ENCODE measurements around the gene DGKZ.

The DGKZ gene

GRCh38 chr11:46413760-46414465 is 66.7 kb downstream of the DGKZ start:
- H3K27ac Mint-ChIP-seq (ENCODE audit: low read depth): peak overlapping the region; percentile 68
- no peak overlapping the region for H3K4me3 Mint-ChIP-seq

GRCh38 chr11:46414466-46414796 is 67.2 kb downstream of the DGKZ start:
- Mint-ChIP-seq H3K4me3 (no peak overlapping the region), H3K27me3 (no peaks in the 10 kb centered on the region), H3K4me1 (peaks cover 12% of the 10 kb centered on the region), H3K27ac (ENCODE audit: low read depth) (peak overlapping the region; percentile 68), H3K9me3 (no peaks in the 10 kb centered on the region), H3K36me3 (ENCODE audit: insufficient read depth) (peaks cover 33% of the 10 kb centered on the region)
- DNase-seq (ENCODE audit: low spot score in 2 of 2) (no peak), ATAC-seq (replicated peaks; ENCODE audit: extremely low read depth, poor library complexity, severe bottlenecking) (peak; percentile 40)

More at GRCh38 chr11:46413760-46414465, 66.7 kb downstream of the DGKZ start:
- Mint-ChIP-seq H3K4me1 (peaks cover 12% of the 10 kb centered on the region), H3K9me3 (no peaks in the 10 kb centered on the region), H3K36me3 (ENCODE audit: insufficient read depth) (peaks cover 33% of the 10 kb centered on the region), H3K27me3 (no peaks in the 10 kb centered on the region)
- ATAC-seq (replicated peaks; ENCODE audit: extremely low read depth, poor library complexity, severe bottlenecking) (peak; percentile 24), DNase-seq (ENCODE audit: low spot score in 2 of 2) (no peak)

DNA sequence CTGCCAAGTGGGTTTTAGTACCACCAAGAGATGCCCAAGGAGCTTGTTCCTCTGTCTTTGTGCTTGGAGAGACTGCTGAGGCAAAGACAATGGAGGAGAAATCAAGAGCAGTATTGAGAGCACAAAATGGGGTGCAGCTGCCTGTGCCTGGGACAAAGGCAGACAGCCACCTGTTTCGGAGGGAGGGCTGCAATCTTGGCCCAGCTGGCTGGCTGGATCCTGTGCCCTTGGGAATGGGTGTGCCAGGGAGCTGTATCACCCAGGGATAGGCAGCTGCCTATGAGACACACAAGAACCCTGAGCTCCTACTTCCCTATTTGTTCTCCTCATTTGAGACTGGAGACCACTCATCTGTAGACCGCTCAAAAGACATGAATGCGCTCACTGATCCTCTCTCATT is 67.6 kb downstream of the DGKZ start:
- Mint-ChIP-seq H3K27ac (ENCODE audit: low read depth) (peak overlapping the region; percentile 68), H3K4me3 (no peak overlapping the region), H3K4me1 (peaks cover 12% of the 10 kb centered on the region), H3K9me3 (no peaks in the 10 kb centered on the region), H3K36me3 (ENCODE audit: insufficient read depth) (peaks cover 34% of the 10 kb centered on the region), H3K27me3 (no peaks in the 10 kb centered on the region)
- DNase-seq (ENCODE audit: low spot score in 2 of 2) (no peak), ATAC-seq (replicated peaks; ENCODE audit: extremely low read depth, poor library complexity, severe bottlenecking) (no peak)

DNA sequence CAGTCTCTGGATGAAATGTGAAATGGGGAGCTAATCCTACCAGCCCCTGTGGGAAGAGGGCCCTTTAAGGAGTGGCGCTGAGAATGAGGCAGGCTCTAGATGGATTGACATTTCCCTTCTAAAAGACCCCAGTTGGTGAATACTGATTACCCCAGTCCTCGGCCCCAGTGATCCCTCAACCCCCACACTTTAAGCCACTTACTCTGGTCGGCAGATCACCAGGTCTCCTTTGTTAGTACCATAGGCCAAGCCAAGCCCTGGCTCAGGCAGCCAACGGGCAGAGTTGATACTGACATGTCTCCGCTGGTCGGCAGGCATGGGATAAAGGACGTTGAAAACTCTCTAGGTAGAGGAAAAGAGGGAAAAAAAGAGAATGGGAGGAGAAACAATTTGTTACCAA is 70.4 kb downstream of the DGKZ start:
- H3K27ac Mint-ChIP-seq (ENCODE audit: low read depth): no peak overlapping the region
- no peaks in the 10 kb centered on the region for H3K9me3 Mint-ChIP-seq
- no peak overlapping the region for H3K4me3 Mint-ChIP-seq
- peaks cover 28% of the 10 kb centered on the region for H3K36me3 Mint-ChIP-seq (ENCODE audit: insufficient read depth)
- H3K27me3 Mint-ChIP-seq: no peaks in the 10 kb centered on the region
- ATAC-seq (replicated peaks; ENCODE audit: extremely low read depth, poor library complexity, severe bottlenecking): no peak
- no peak for DNase-seq (ENCODE audit: low spot score in 2 of 2)
- H3K4me1 Mint-ChIP-seq: peaks cover 12% of the 10 kb centered on the region

GRCh38 chr11:46418751-46419150 is 71.5 kb downstream of the DGKZ start:
- H3K4me1 Mint-ChIP-seq: peaks cover 12% of the 10 kb centered on the region
- H3K27ac Mint-ChIP-seq (ENCODE audit: low read depth): no peak overlapping the region
- no peak for ATAC-seq (replicated peaks; ENCODE audit: extremely low read depth, poor library complexity, severe bottlenecking)
- H3K9me3 Mint-ChIP-seq: no peaks in the 10 kb centered on the region
- peaks cover 30% of the 10 kb centered on the region for H3K36me3 Mint-ChIP-seq (ENCODE audit: insufficient read depth)
- no peaks in the 10 kb centered on the region for H3K27me3 Mint-ChIP-seq
- H3K4me3 Mint-ChIP-seq: no peak overlapping the region
- no peak for DNase-seq (ENCODE audit: low spot score in 2 of 2)

- H3K4me3 Mint-ChIP-seq: no peak overlapping the region
- no peak for ATAC-seq (replicated peaks; ENCODE audit: extremely low read depth, poor library complexity, severe bottlenecking)
- H3K27ac Mint-ChIP-seq (ENCODE audit: low read depth): no peak overlapping the region
- H3K4me1 Mint-ChIP-seq: peaks cover 5% of the 10 kb centered on the region
- H3K27me3 Mint-ChIP-seq: no peaks in the 10 kb centered on the region
- DNase-seq (ENCODE audit: low spot score in 2 of 2): no peak
- no peaks in the 10 kb centered on the region for H3K9me3 Mint-ChIP-seq
- peaks cover 36% of the 10 kb centered on the region for H3K36me3 Mint-ChIP-seq (ENCODE audit: insufficient read depth)
Observed at GRCh38 chr11:46420513-46420912, 73.2 kb downstream of the DGKZ start.

DNA sequence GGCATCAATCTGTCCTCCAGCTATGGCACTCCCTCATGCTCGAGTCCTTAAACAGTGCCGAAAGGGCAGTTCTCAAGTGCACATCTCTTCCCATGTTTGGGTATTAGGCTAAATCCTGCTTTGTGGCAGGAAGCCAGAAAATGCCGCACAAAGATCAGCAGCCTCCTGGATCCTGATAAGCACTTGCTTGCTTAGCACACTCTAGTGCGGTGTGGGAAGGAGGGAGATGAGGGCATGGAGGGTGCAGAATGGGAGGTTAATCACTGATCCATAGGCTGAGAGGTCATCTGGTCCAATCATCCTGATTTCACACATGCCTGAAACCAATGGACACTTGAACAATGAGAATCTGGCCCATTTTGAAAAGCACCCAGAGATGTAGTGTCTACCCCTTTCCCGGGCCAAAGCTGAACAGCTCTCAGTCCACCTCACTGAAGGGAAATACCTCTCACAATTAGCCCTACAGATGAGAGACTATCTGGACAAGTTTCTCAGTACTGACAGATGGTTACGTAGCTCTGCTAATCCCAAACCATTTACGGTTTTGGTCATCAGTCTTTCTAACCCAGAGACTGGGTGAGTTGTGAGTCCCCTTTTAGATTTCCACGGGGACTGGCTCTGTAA is 74.1 kb downstream of the DGKZ start:
- H3K36me3 Mint-ChIP-seq (ENCODE audit: insufficient read depth): peaks cover 35% of the 10 kb centered on the region
- H3K27me3 Mint-ChIP-seq: no peaks in the 10 kb centered on the region
- H3K27ac Mint-ChIP-seq (ENCODE audit: low read depth): no peak overlapping the region
- H3K4me3 Mint-ChIP-seq: no peak overlapping the region
- H3K4me1 Mint-ChIP-seq: no peaks in the 10 kb centered on the region
- ATAC-seq (replicated peaks; ENCODE audit: extremely low read depth, poor library complexity, severe bottlenecking) (no peak), DNase-seq (ENCODE audit: low spot score in 2 of 2) (no peak)
- H3K9me3 Mint-ChIP-seq: no peaks in the 10 kb centered on the region

DNA sequence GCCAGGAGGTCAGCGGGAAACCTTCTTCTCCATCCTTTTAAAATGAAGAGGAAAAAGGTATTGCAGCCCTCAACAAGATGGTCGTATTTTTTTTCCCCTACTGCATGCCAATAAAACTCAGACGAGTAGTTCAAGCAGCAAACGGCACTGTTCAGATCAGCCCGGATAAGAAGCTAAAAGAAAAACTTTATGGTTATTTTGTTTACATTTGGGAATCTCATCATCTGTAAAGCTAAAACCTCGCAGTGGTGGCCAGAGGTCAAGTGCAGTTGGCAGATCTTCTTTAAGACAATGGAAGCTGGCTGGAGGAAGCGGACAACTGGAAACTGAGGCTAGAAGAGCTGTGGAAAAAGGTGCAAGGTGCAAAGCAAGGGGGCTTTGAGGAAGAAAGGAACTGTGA is 75.3 kb downstream of the DGKZ start:
- Mint-ChIP-seq H3K27me3 (no peaks in the 10 kb centered on the region), H3K4me1 (no peaks in the 10 kb centered on the region), H3K4me3 (no peak overlapping the region), H3K27ac (ENCODE audit: low read depth) (no peak overlapping the region), H3K9me3 (no peaks in the 10 kb centered on the region), H3K36me3 (ENCODE audit: insufficient read depth) (peaks cover 34% of the 10 kb centered on the region)
- ATAC-seq (replicated peaks; ENCODE audit: extremely low read depth, poor library complexity, severe bottlenecking) (no peak), DNase-seq (ENCODE audit: low spot score in 2 of 2) (no peak)

GRCh38 chr11:46426233-46426991 is 79.1 kb downstream of the DGKZ start:
- Mint-ChIP-seq H3K27ac (ENCODE audit: low read depth) (no peak overlapping the region), H3K4me1 (no peaks in the 10 kb centered on the region), H3K4me3 (no peak overlapping the region), H3K36me3 (ENCODE audit: insufficient read depth) (peaks cover 37% of the 10 kb centered on the region), H3K9me3 (no peaks in the 10 kb centered on the region), H3K27me3 (no peaks in the 10 kb centered on the region)
- DNase-seq (ENCODE audit: low spot score in 2 of 2) (no peak), ATAC-seq (replicated peaks; ENCODE audit: extremely low read depth, poor library complexity, severe bottlenecking) (no peak)

GRCh38 chr11:46427364-46427763 is 80.1 kb downstream of the DGKZ start:
- ATAC-seq (replicated peaks; ENCODE audit: extremely low read depth, poor library complexity, severe bottlenecking): no peak
- Mint-ChIP-seq H3K36me3 (ENCODE audit: insufficient read depth) (peaks cover 36% of the 10 kb centered on the region), H3K27me3 (no peaks in the 10 kb centered on the region)

DNA sequence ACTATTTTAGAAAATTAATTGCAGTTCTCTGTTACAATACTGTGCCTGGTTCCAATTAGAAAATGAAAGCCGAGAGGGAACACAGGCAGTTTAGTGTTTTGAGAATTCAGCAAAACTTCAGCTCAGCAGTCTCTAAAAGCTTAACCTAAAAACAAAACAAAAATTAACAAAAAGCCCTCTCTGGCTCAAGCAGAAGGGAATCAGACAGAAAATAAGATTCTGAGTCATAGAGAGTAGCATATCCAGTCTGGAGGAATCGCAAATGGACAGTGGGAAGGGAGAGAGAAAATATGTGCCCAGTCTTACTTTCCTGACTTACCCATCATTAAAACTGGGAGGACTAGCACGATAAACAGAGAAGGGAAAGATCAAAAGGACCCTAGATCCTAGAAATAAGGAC is 82.5 kb downstream of the DGKZ start:
- ATAC-seq (replicated peaks; ENCODE audit: extremely low read depth, poor library complexity, severe bottlenecking) (no peak), DNase-seq (ENCODE audit: low spot score in 2 of 2) (no peak)
- Mint-ChIP-seq H3K27ac (ENCODE audit: low read depth) (no peak overlapping the region), H3K9me3 (no peaks in the 10 kb centered on the region), H3K4me1 (no peaks in the 10 kb centered on the region), H3K36me3 (ENCODE audit: insufficient read depth) (peaks cover 38% of the 10 kb centered on the region), H3K27me3 (no peaks in the 10 kb centered on the region), H3K4me3 (no peak overlapping the region)

More at GRCh38 chr11:46427364-46427763, 80.1 kb downstream of the DGKZ start:
- Mint-ChIP-seq H3K4me1 (no peaks in the 10 kb centered on the region), H3K4me3 (no peak overlapping the region), H3K9me3 (no peaks in the 10 kb centered on the region), H3K27ac (ENCODE audit: low read depth) (no peak overlapping the region)
- DNase-seq (ENCODE audit: low spot score in 2 of 2): no peak

Measured in central memory CD8-positive, alpha-beta T cell (primary cell).